HL-60 (cell line): Measurements from ENCODE around the gene SPATA7.

Experiments used
- DNase-seq, 2 experiments: peaks; one replicate each; pipeline ENCODE4 v3.0.0-alpha.2; 2010 to 2020; ENCODE audit warnings: low read depth in 1 of 2, low spot score in 1 of 2
- H3K27ac ChIP-seq: fragments of 250-450 bp; sonication (Bioruptor Pico); replicated peaks from 2 replicates; pipeline ENCODE4 v1.5.1; 2020; ENCODE audit warnings: mild to moderate bottlenecking, moderate library complexity
- H3K27me3 ChIP-seq: fragments of 250-450 bp; sonication (Bioruptor Pico); 2 replicates; pipeline ENCODE4 v1.5.1; 2021; ENCODE audit warnings: mild to moderate bottlenecking, moderate library complexity; ENCODE audit not compliant: insufficient read depth, poor library complexity, severe bottlenecking
- H3K4me3 ChIP-seq: replicated peaks from 2 replicates; pipeline ENCODE4 v1.5.1; 2011; ENCODE audit warnings: mild to moderate bottlenecking, control low read depth, low read length; ENCODE audit not compliant: insufficient read depth
- GABPA ChIP-seq: IDR thresholded peaks from 2 replicates; pipeline ENCODE4 v1.6.1; 2012; ENCODE audit warnings: low read depth
- POLR2AphosphoS5 ChIP-seq: IDR thresholded peaks from 2 replicates; pipeline ENCODE4 v1.6.1; 2012; ENCODE audit warnings: low read depth
- SPI1 ChIP-seq: IDR thresholded peaks from 2 replicates; pipeline ENCODE4 v1.6.1; 2012; ENCODE audit warnings: low read depth, mild to moderate bottlenecking, borderline replicate concordance
- TF ChIP-seq, protein P1 (sequence below): IDR thresholded peaks from 2 replicates; pipeline ENCODE4 v1.6.1; 2012; ENCODE audit warnings: low read depth; ENCODE audit not compliant: insufficient replicate concordance
- TF ChIP-seq, protein P2 (sequence below): IDR thresholded peaks from one replicate; pipeline ENCODE4 v1.5.1; 2011; ENCODE audit warnings: low read length, control low read depth, inconsistent platforms; ENCODE audit not compliant: insufficient read depth

SPATA7 gene

DNA sequence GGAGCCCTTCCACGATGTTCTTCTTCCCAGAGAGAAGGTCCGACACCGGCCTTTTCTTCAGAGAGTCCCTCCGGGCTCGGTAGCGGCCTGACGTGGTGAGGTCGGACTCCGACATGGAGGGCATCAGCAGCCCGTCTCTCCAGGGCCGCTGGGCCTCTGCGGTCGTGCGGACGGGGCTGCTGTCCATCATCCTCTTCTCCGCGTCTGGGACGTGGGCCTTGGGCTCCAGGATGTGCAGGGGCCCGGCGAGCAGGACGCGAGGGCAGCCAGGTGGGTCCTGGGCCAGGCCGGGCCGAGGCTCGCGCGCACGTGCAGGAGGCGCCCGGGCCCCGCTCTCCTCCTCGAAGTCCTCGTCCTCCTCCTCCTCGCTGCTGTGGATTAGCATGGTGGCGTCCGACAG lies 93.5 kb downstream of the SPATA7 start:
- no peak for TF ChIP-seq POLR2AphosphoS5
- TF ChIP-seq, protein P1, sequence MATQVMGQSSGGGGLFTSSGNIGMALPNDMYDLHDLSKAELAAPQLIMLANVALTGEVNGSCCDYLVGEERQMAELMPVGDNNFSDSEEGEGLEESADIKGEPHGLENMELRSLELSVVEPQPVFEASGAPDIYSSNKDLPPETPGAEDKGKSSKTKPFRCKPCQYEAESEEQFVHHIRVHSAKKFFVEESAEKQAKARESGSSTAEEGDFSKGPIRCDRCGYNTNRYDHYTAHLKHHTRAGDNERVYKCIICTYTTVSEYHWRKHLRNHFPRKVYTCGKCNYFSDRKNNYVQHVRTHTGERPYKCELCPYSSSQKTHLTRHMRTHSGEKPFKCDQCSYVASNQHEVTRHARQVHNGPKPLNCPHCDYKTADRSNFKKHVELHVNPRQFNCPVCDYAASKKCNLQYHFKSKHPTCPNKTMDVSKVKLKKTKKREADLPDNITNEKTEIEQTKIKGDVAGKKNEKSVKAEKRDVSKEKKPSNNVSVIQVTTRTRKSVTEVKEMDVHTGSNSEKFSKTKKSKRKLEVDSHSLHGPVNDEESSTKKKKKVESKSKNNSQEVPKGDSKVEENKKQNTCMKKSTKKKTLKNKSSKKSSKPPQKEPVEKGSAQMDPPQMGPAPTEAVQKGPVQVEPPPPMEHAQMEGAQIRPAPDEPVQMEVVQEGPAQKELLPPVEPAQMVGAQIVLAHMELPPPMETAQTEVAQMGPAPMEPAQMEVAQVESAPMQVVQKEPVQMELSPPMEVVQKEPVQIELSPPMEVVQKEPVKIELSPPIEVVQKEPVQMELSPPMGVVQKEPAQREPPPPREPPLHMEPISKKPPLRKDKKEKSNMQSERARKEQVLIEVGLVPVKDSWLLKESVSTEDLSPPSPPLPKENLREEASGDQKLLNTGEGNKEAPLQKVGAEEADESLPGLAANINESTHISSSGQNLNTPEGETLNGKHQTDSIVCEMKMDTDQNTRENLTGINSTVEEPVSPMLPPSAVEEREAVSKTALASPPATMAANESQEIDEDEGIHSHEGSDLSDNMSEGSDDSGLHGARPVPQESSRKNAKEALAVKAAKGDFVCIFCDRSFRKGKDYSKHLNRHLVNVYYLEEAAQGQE, result no peak
- TF ChIP-seq, protein P2, sequence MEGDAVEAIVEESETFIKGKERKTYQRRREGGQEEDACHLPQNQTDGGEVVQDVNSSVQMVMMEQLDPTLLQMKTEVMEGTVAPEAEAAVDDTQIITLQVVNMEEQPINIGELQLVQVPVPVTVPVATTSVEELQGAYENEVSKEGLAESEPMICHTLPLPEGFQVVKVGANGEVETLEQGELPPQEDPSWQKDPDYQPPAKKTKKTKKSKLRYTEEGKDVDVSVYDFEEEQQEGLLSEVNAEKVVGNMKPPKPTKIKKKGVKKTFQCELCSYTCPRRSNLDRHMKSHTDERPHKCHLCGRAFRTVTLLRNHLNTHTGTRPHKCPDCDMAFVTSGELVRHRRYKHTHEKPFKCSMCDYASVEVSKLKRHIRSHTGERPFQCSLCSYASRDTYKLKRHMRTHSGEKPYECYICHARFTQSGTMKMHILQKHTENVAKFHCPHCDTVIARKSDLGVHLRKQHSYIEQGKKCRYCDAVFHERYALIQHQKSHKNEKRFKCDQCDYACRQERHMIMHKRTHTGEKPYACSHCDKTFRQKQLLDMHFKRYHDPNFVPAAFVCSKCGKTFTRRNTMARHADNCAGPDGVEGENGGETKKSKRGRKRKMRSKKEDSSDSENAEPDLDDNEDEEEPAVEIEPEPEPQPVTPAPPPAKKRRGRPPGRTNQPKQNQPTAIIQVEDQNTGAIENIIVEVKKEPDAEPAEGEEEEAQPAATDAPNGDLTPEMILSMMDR, result no peak
- TF ChIP-seq GABPA, result no peak
- no peak for TF ChIP-seq SPI1
- Histone ChIP-seq H3K27ac (no peak overlapping the region), H3K4me3 (no peak overlapping the region), H3K27me3 (no peaks in the 10 kb centered on the region)
- DNase-seq, result no peak

GRCh38 chr14:88479574-88479987 lies 94.1 kb downstream of the SPATA7 start:
- TF ChIP-seq GABPA (no peak), SPI1 (no peak), POLR2AphosphoS5 (no peak)
- TF ChIP-seq, protein P1, result no peak
- TF ChIP-seq, protein P2, result no peak
- DNase-seq, result no peak
- no peak overlapping the region for H3K4me3 ChIP-seq
- no peaks in the 10 kb centered on the region for H3K27me3 ChIP-seq
- H3K27ac ChIP-seq, result no peak overlapping the region

- Histone ChIP-seq H3K4me3 (no peak overlapping the region), H3K27ac (no peak overlapping the region), H3K27me3 (no peaks in the 10 kb centered on the region)
- TF ChIP-seq SPI1 (no peak), GABPA (no peak)
- TF ChIP-seq, protein P2, result no peak
- TF ChIP-seq, protein P1, result no peak
- no peak for DNase-seq
Observed at GRCh38 chr14:88481059-88481458, 95.6 kb downstream of the SPATA7 start.
